HEK293T (cell line): ENCODE measurements around the gene DNAH1.

Experiments used
- CTCF ChIA-PET: fragments of 350-600 bp; formaldehyde crosslinking; extraction: SDS; loops from one replicate; lab custom pipeline; 2021; ENCODE audit warnings: antibody characterized with exemption, inconsistent platforms; lab: Yijun Ruan, JAX
- POLR2A ChIA-PET: fragments of 350-600 bp; formaldehyde crosslinking; extraction: SDS; loops from one replicate; lab custom pipeline; 2020; ENCODE audit warnings: antibody characterized with exemption, inconsistent platforms; lab: Yijun Ruan, JAX
- DNase-seq: peaks from one replicate; pipeline ENCODE4 v3.0.0; 2012; ENCODE audit warnings: mixed read lengths; ENCODE audit errors: extremely low spot score
- ARNT ChIP-seq: fragments of 450-650 bp; IDR thresholded peaks from 2 replicates; pipeline ENCODE4 v1.6.1; 2017; ENCODE audit warnings: mild to moderate bottlenecking
- BHLHE40 ChIP-seq: fragments of 450-650 bp; IDR thresholded peaks from 2 replicates; pipeline ENCODE4 v1.6.1; 2016; ENCODE audit warnings: mild to moderate bottlenecking, moderate library complexity, borderline replicate concordance
- CTBP1 ChIP-seq: fragments of 450-650 bp; IDR thresholded peaks from 2 replicates; pipeline ENCODE4 v1.6.1; 2016; ENCODE audit warnings: borderline replicate concordance
- ELF4 ChIP-seq: fragments of 450-650 bp; IDR thresholded peaks from 2 replicates; pipeline ENCODE4 v1.6.1; 2017; ENCODE audit warnings: antibody characterized with exemption
- FOXA1 ChIP-seq: fragments of 450-650 bp; IDR thresholded peaks from 2 replicates; pipeline ENCODE4 v1.6.1; 2016; ENCODE audit warnings: mild to moderate bottlenecking
- FOXK2 ChIP-seq: fragments of 450-650 bp; IDR thresholded peaks from 2 replicates; pipeline ENCODE4 v1.6.1; 2016; ENCODE audit warnings: mild to moderate bottlenecking
- FOXM1 ChIP-seq: fragments of 450-650 bp; IDR thresholded peaks from 2 replicates; pipeline ENCODE4 v1.6.1; 2017; ENCODE audit warnings: mild to moderate bottlenecking, borderline replicate concordance
- HDGF ChIP-seq: fragments of 450-650 bp; IDR thresholded peaks from 2 replicates; pipeline ENCODE4 v1.6.1; 2017; ENCODE audit warnings: antibody characterized with exemption, borderline replicate concordance
- L3MBTL2 ChIP-seq: fragments of 450-650 bp; conservative IDR thresholded peaks from 2 replicates; pipeline ENCODE4 v1.6.1; 2016; ENCODE audit warnings: mild to moderate bottlenecking
- LEF1 ChIP-seq: fragments of 450-650 bp; IDR thresholded peaks from 2 replicates; pipeline ENCODE4 v1.6.1; 2017; ENCODE audit warnings: mild to moderate bottlenecking, borderline replicate concordance
- NFRKB ChIP-seq: fragments of 450-650 bp; IDR thresholded peaks from 2 replicates; pipeline ENCODE4 v1.6.1; 2016; ENCODE audit warnings: mild to moderate bottlenecking, moderate library complexity
- PKNOX1 ChIP-seq: fragments of 450-650 bp; IDR thresholded peaks from 2 replicates; pipeline ENCODE4 v1.6.1; 2016
- SP1 ChIP-seq: fragments of 450-650 bp; IDR thresholded peaks from 2 replicates; pipeline ENCODE4 v1.6.1; 2017
- SUZ12 ChIP-seq: fragments of 450-650 bp; IDR thresholded peaks from 2 replicates; pipeline ENCODE4 v1.6.1; 2016; ENCODE audit warnings: mild to moderate bottlenecking
- TARDBP ChIP-seq: fragments of 450-650 bp; IDR thresholded peaks from 2 replicates; pipeline ENCODE4 v1.6.1; 2016
- ZNF384 ChIP-seq: fragments of 450-650 bp; IDR thresholded peaks from 2 replicates; pipeline ENCODE4 v1.6.1; 2016

Gene DNAH1

DNA sequence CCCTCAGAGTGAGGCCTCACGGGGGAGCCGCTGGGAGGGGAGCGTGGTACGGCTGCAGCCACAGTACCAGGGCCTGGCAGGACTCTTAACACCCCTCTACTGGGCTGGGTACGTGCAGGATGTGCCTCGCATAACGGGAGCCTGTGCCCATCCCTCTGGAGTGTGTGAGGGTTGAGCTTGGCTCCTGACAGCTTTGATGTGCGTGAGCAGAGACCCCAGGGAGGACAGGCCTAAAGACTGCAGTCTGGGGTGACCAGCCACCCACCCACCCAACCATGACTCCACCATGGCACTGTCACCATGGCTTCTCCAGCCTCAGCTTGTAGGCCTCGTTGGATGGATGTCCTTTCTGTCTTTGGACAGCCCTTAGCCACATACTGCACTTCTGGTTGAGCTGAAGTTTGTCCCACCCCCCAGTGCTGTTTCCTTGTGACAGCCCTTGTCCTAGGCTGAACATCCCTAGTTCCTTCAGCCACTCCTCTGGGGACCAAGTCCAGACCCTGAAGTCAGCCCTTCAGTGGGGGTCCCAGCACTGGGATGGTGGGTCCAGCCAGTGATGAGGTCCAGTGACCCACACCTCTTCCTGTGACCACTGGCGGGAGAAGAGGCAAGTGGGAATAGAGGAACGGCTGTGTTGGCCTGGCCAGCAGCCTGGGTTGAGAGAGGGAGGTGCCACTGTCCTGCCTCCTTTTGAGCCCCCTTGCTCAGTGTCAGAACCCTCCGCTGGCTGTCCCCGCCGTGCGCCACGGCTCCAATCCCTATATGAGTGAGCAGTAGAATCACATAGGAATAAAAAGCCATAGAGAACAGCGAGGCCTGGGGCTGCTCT is 22.4 kb upstream of the DNAH1 start:
- ChIA-PET CTCF (interaction anchor here (1.2 kb wide), 1 partner anchor 73 kb away, joined by 3 read pairs; no protein-coding TSS in a partner anchor), POLR2A (interaction anchor here (1.2 kb wide), 1 partner anchor 15 kb away, joined by 4 read pairs; the partner anchor contains the start of gene WDR82)
- no peak for DNase-seq
- no peak for TF ChIP-seq SP1
- TF ChIP-seq ARNT: no peak
- TF ChIP-seq HDGF: no peak
- no peak for TF ChIP-seq ELF4
- no peak for TF ChIP-seq L3MBTL2
- no peak for TF ChIP-seq ZNF384

DNA sequence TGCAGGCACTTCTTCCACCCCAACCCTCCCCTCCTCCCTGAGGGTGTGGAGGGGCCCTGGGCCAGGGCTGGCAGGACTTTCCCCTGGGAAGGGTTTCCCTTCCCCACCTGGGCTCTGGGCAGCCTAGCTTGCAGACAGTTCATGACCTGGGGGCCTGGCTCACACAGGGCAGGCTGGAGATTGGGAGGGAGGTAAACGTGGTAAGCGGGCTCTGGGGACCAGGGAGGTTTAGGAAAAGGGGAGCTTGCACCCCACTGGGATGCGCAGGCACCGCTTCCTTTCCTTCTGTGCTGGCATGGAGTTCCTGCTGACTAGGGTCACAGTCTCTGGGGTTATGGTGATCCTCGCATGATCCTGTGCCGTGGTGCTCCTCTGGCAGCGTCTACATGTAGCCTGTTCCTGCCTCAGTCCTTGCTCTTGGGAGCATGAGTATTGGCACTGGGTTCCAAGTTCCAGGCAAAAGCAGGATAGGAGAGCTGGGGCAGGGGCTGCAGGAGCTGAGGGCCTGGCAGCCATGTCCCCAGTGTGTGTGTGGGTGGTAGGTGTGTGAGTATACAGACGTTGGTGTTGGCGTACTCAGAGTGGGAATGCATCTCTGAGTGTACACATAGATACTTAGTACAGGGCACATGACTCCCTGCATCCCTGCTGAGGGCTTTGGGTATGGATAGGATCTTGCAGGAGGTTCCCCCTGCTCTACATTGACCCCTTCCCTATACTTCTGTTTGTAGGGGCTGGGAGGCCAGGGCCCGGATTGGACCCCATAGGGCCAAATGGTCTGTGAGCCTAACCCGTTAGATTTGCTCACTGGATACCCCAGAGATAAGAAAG is 21.6 kb upstream of the DNAH1 start:
- TF ChIP-seq NFRKB (no peak), HDGF (no peak)
- ChIA-PET POLR2A (interaction anchor here (1.2 kb wide), 1 partner anchor 16 kb away, joined by 4 read pairs; the partner anchor contains the start of gene WDR82), CTCF (interaction anchor here (1.2 kb wide), 1 partner anchor 74 kb away, joined by 3 read pairs; no protein-coding TSS in a partner anchor)
- no peak for DNase-seq

- DNase-seq: no peak
- ChIA-PET CTCF (interaction anchor here (2.5 kb wide), 1 partner anchor 43 kb away, joined by 9 read pairs; no protein-coding TSS in a partner anchor), POLR2A (interaction anchor here (1.9 kb wide), 1 partner anchor 8 kb away, joined by 12 read pairs; the partner anchor contains the start of gene GLYCTK)
- TF ChIP-seq TARDBP: no peak
- no peak for TF ChIP-seq LEF1
- no peak for TF ChIP-seq HDGF
- no peak for TF ChIP-seq SUZ12
These were observed 20.4 kb upstream of the DNAH1 start for GRCh38 chr3:52295671-52296208.

DNA sequence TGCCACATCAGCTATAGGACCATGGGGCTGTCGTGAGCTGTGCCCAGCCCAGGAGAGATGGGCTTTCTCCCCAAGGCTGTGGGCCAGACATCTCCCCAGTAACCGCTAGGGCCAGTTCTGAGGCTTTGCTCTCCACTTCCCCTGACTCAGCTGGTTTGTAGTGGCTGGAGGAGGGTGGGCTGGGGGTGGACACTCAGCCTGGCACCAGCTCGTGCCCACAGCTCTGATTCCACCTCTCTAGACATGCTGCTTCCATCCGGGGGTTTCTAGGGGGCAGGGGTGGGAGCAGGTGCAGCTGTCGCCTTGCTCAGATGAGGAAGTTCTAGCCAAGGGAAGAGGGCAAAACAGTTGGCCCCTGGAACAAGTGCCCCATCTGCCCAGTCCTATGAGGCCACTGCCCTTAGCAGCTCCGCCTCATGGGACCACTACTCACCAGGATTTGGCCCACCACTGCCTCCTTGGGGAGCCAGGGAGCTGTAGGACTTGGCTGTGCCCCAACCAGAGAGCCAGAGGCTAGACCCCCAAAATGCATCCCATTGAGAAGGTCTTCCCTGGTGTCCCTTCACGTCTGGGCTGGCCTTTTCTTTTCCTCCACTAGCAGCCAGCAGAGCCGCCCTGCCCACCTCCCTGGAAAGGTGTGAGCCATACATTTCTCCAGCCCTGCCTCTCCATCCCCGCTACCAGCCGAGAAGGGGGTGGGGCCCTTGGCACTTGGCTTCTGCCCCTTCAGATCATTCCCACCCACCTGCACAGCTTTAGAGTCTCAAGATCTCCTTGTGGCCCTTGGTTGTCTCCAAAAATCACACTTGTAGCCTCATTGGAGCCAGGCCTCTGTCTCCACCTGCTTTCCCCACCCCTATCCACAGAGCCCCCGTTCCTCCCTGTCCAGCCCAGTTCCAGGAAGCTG is 18.6 kb upstream of the DNAH1 start:
- ChIA-PET POLR2A (interaction anchor here (1.0 to 1.9 kb wide), 2 partner anchors 9 to 51 kb away, joined by 3 to 12 read pairs; partner anchors contain the start of gene GLYCTK), CTCF (interaction anchor here (0.7 to 2.5 kb wide), 2 partner anchors 20 to 41 kb away, joined by 4 to 9 read pairs; no protein-coding TSS in a partner anchor)
- DNase-seq: no peak
- TF ChIP-seq FOXK2: no peak
- no peak for TF ChIP-seq PKNOX1
- no peak for TF ChIP-seq ZNF384
- TF ChIP-seq SUZ12: no peak
- TF ChIP-seq FOXM1: no peak

- ChIA-PET POLR2A (no interaction called here), CTCF (interaction anchor here (2.5 kb wide), 1 partner anchor 40 kb away, joined by 9 read pairs; no protein-coding TSS in a partner anchor)
- TF ChIP-seq ZNF384 (no peak), PKNOX1 (no peak), ELF4 (no peak), SP1 (no peak)
- DNase-seq: no peak
These were observed 17.7 kb upstream of the DNAH1 start for GRCh38 chr3:52298149-52299098.

- ChIA-PET CTCF (no interaction called here), POLR2A (no interaction called here)
- TF ChIP-seq TARDBP: no peak
- no peak for TF ChIP-seq L3MBTL2
- no peak for TF ChIP-seq SP1
- TF ChIP-seq SUZ12: no peak
- no peak for TF ChIP-seq BHLHE40
- TF ChIP-seq FOXK2: no peak
- no peak for TF ChIP-seq FOXA1
- no peak for TF ChIP-seq NFRKB
- no peak for TF ChIP-seq LEF1
- no peak for TF ChIP-seq ELF4
- no peak for TF ChIP-seq ZNF384
- TF ChIP-seq PKNOX1: no peak
- no peak for TF ChIP-seq FOXM1
- TF ChIP-seq ARNT: no peak
- TF ChIP-seq HDGF: no peak
- no peak for TF ChIP-seq CTBP1
- no peak for DNase-seq
These were observed 16.8 kb upstream of the DNAH1 start for GRCh38 chr3:52299247-52299878.
